HL-60 (cell line): ENCODE measurements around the gene PPP1R11.

Experiments used
- GABPA ChIP-seq: IDR thresholded peaks from 2 replicates; pipeline ENCODE4 v1.6.1; 2012; ENCODE audit warnings: low read depth
- POLR2AphosphoS5 ChIP-seq: IDR thresholded peaks from 2 replicates; pipeline ENCODE4 v1.6.1; 2012; ENCODE audit warnings: low read depth
- TF ChIP-seq, protein P1 (sequence below): IDR thresholded peaks from one replicate; pipeline ENCODE4 v1.5.1; 2011; ENCODE audit warnings: low read length, control low read depth, inconsistent platforms; ENCODE audit not compliant: insufficient read depth
- TF ChIP-seq, protein P2 (sequence below): IDR thresholded peaks from 2 replicates; pipeline ENCODE4 v1.6.1; 2012; ENCODE audit warnings: low read depth; ENCODE audit not compliant: insufficient replicate concordance

DNA sequence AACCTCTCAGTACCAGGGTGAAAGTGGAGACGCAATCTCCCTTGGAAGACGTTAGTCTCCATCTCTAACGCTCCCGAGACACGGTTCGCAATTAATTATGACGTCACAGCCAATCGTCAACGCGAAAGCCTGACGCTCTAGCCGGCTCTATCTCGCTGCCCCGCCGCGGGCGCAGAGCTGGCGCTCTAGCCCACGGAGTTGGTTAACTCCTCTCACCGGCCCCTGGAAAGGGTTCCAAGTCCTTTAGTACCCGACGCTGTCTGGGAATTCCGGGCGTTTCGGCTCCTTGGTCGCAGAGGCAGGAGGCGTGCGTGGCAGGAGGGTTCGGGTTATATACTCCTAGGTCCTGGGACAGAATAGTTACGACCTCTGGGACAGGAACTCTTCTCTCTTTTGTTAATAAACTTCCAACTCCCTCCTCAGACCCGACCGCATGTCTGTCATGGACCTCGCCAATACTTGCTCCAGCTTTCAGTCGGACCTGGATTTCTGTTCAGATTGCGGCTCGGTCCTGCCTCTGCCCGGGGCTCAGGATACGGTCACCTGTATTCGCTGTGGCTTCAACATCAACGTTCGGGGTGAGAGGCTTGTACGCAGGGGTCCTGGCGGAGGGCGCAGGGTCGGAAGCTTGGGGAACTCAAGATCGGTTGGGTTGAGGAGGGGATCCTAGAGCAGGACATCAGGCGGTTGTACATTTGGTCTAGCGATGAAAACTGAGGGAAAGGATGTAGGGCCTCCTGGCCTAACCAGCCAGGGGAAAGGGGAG is 5.7 kb upstream of the PPP1R11 start, which contains the start of gene POLR1H:
- TF ChIP-seq, protein P1, sequence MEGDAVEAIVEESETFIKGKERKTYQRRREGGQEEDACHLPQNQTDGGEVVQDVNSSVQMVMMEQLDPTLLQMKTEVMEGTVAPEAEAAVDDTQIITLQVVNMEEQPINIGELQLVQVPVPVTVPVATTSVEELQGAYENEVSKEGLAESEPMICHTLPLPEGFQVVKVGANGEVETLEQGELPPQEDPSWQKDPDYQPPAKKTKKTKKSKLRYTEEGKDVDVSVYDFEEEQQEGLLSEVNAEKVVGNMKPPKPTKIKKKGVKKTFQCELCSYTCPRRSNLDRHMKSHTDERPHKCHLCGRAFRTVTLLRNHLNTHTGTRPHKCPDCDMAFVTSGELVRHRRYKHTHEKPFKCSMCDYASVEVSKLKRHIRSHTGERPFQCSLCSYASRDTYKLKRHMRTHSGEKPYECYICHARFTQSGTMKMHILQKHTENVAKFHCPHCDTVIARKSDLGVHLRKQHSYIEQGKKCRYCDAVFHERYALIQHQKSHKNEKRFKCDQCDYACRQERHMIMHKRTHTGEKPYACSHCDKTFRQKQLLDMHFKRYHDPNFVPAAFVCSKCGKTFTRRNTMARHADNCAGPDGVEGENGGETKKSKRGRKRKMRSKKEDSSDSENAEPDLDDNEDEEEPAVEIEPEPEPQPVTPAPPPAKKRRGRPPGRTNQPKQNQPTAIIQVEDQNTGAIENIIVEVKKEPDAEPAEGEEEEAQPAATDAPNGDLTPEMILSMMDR: no peak
- TF ChIP-seq POLR2AphosphoS5 (peak; percentile 83), GABPA (no peak; the same call in 1 of the 2 replicates)
- TF ChIP-seq, protein P2, sequence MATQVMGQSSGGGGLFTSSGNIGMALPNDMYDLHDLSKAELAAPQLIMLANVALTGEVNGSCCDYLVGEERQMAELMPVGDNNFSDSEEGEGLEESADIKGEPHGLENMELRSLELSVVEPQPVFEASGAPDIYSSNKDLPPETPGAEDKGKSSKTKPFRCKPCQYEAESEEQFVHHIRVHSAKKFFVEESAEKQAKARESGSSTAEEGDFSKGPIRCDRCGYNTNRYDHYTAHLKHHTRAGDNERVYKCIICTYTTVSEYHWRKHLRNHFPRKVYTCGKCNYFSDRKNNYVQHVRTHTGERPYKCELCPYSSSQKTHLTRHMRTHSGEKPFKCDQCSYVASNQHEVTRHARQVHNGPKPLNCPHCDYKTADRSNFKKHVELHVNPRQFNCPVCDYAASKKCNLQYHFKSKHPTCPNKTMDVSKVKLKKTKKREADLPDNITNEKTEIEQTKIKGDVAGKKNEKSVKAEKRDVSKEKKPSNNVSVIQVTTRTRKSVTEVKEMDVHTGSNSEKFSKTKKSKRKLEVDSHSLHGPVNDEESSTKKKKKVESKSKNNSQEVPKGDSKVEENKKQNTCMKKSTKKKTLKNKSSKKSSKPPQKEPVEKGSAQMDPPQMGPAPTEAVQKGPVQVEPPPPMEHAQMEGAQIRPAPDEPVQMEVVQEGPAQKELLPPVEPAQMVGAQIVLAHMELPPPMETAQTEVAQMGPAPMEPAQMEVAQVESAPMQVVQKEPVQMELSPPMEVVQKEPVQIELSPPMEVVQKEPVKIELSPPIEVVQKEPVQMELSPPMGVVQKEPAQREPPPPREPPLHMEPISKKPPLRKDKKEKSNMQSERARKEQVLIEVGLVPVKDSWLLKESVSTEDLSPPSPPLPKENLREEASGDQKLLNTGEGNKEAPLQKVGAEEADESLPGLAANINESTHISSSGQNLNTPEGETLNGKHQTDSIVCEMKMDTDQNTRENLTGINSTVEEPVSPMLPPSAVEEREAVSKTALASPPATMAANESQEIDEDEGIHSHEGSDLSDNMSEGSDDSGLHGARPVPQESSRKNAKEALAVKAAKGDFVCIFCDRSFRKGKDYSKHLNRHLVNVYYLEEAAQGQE: peak; percentile 36
